ENCODE data around the gene GRIA3.

The GRIA3 gene

GRCh38 chrX:123193101-123193500 lies 9.0 kb downstream of the GRIA3 start:
- in situ Hi-C loops (cut with HindIII; ENCODE audit: low sequenced_read_pairs) = no loop called here

GRCh38 chrX:123199338-123199737 lies 15.3 kb downstream of the GRIA3 start:
- in situ Hi-C loops (cut with HindIII; ENCODE audit: low sequenced_read_pairs) = no loop called here

GRCh38 chrX:123201720-123202119 lies 17.6 kb downstream of the GRIA3 start:
- in situ Hi-C loops (cut with HindIII; ENCODE audit: low sequenced_read_pairs) = no loop called here

GRCh38 chrX:123202523-123202922 lies 18.4 kb downstream of the GRIA3 start:
- in situ Hi-C loops (cut with HindIII; ENCODE audit: low sequenced_read_pairs) = no loop called here

GRCh38 chrX:123203772-123204171 lies 19.7 kb downstream of the GRIA3 start:
- in situ Hi-C loops (cut with HindIII; ENCODE audit: low sequenced_read_pairs) = no loop called here

GRCh38 chrX:123206176-123206575 lies 22.1 kb downstream of the GRIA3 start:
- in situ Hi-C loops (cut with HindIII; ENCODE audit: low sequenced_read_pairs) = no loop called here

- in situ Hi-C loops (cut with HindIII; ENCODE audit: low sequenced_read_pairs) = no loop called here
Observed at GRCh38 chrX:123210252-123210651, 26.2 kb downstream of the GRIA3 start.

- in situ Hi-C loops (cut with HindIII; ENCODE audit: low sequenced_read_pairs) = no loop called here
Observed at GRCh38 chrX:123215397-123216089, 31.5 kb downstream of the GRIA3 start.

- in situ Hi-C loops (cut with HindIII; ENCODE audit: low sequenced_read_pairs) = no loop called here
Observed at GRCh38 chrX:123217077-123217476, 33.0 kb downstream of the GRIA3 start.

- in situ Hi-C loops (cut with HindIII; ENCODE audit: low sequenced_read_pairs) = no loop called here
Observed at GRCh38 chrX:123217728-123218127, 33.6 kb downstream of the GRIA3 start.

- in situ Hi-C loops (cut with HindIII; ENCODE audit: low sequenced_read_pairs) = no loop called here
Observed at GRCh38 chrX:123219916-123220315, 35.8 kb downstream of the GRIA3 start.

GRCh38 chrX:123222920-123223319 lies 38.8 kb downstream of the GRIA3 start:
- in situ Hi-C loops (cut with HindIII; ENCODE audit: low sequenced_read_pairs) = no loop called here

- in situ Hi-C loops (cut with HindIII; ENCODE audit: low sequenced_read_pairs) = no loop called here
Observed at GRCh38 chrX:123223409-123223808, 39.3 kb downstream of the GRIA3 start.

GRCh38 chrX:123223859-123224258 lies 39.8 kb downstream of the GRIA3 start:
- in situ Hi-C loops (cut with HindIII; ENCODE audit: low sequenced_read_pairs) = no loop called here

- in situ Hi-C loops (cut with HindIII; ENCODE audit: low sequenced_read_pairs) = no loop called here
Observed at GRCh38 chrX:123230798-123231197, 46.7 kb downstream of the GRIA3 start.

- in situ Hi-C loops (cut with HindIII; ENCODE audit: low sequenced_read_pairs) = no loop called here
Observed at GRCh38 chrX:123236859-123237258, 52.8 kb downstream of the GRIA3 start.

GRCh38 chrX:123237271-123237670 lies 53.2 kb downstream of the GRIA3 start:
- in situ Hi-C loops (cut with HindIII; ENCODE audit: low sequenced_read_pairs) = no loop called here

GRCh38 chrX:123254457-123254856 lies 70.4 kb downstream of the GRIA3 start:
- in situ Hi-C loops (cut with HindIII; ENCODE audit: low sequenced_read_pairs) = no loop called here

GRCh38 chrX:123256378-123256777 lies 72.3 kb downstream of the GRIA3 start:
- in situ Hi-C loops (cut with HindIII; ENCODE audit: low sequenced_read_pairs) = no loop called here

GRCh38 chrX:123260920-123261418 lies 76.9 kb downstream of the GRIA3 start:
- in situ Hi-C loops (cut with HindIII; ENCODE audit: low sequenced_read_pairs) = no loop called here

GRCh38 chrX:123263270-123263669 lies 79.2 kb downstream of the GRIA3 start:
- in situ Hi-C loops (cut with HindIII; ENCODE audit: low sequenced_read_pairs) = no loop called here

- in situ Hi-C loops (cut with HindIII; ENCODE audit: low sequenced_read_pairs) = no loop called here
Observed at GRCh38 chrX:123263747-123264146, 79.7 kb downstream of the GRIA3 start.

GRCh38 chrX:123267220-123267619 lies 83.1 kb downstream of the GRIA3 start:
- in situ Hi-C loops (cut with HindIII; ENCODE audit: low sequenced_read_pairs) = no loop called here

Measured in DLD1 (cell line).